H1 (cell line): ENCODE measurements around the gene GREB1.

Source experiments
- CTCF ChIP-seq, 3 experiments: IDR thresholded peaks; 1 replicate in 2 of 3; 2 replicates in 1 of 3; pipeline versions ENCODE4 v1.5.1 to v1.6.1; 2011; ENCODE audit warnings: low read length in 3 of 3, mild to moderate bottlenecking in 3 of 3, inconsistent platforms in 2 of 3, low read depth in 1 of 3, moderate library complexity in 1 of 3; ENCODE audit not compliant: insufficient read depth in 1 of 3; ENCODE audit errors: control extremely low read depth in 1 of 3
- E2F6 ChIP-seq: IDR thresholded peaks from 2 replicates; pipeline ENCODE4 v1.6.1; 2012; ENCODE audit warnings: inconsistent platforms
- EZH2 ChIP-seq: fragments of 200-600 bp; sonication (generic); IDR thresholded peaks from 2 replicates; pipeline ENCODE4 v1.7.1; 2012; ENCODE audit warnings: low read depth, mild to moderate bottlenecking, moderate library complexity, low read length, inconsistent platforms; ENCODE audit not compliant: severe bottlenecking
- JUN ChIP-seq: IDR thresholded peaks from 2 replicates; pipeline ENCODE4 v1.6.1; 2011; ENCODE audit warnings: low read depth, mild to moderate bottlenecking, improper control_type of control experiment, low read length
- NRF1 ChIP-seq: IDR thresholded peaks from 2 replicates; pipeline ENCODE4 v1.6.1; 2011; ENCODE audit warnings: mild to moderate bottlenecking, low read depth, low read length, improper control_type of control experiment
- POLR2A ChIP-seq, 2 experiments: IDR thresholded peaks; 1 replicate in 1 of 2; 2 replicates in 1 of 2; pipeline ENCODE4 v1.6.1; 2011; ENCODE audit warnings: low read depth in 2 of 2, low read length in 2 of 2, mild to moderate bottlenecking in 2 of 2; ENCODE audit errors: control extremely low read depth in 1 of 2
- POLR2AphosphoS5 ChIP-seq: IDR thresholded peaks from 2 replicates; pipeline ENCODE4 v1.6.1; 2011; ENCODE audit warnings: low read depth, low read length
- RAD21 ChIP-seq, 2 experiments: IDR thresholded peaks in 1 of 2; conservative IDR thresholded peaks in 1 of 2; 2 replicates each; pipeline ENCODE4 v1.6.1; 2011; ENCODE audit warnings: low read depth in 2 of 2, low read length in 2 of 2, improper control_type of control experiment in 1 of 2, inconsistent platforms in 1 of 2, mild to moderate bottlenecking in 1 of 2, moderate library complexity in 1 of 2
- SIN3A ChIP-seq, 2 experiments: IDR thresholded peaks in 1 of 2; conservative IDR thresholded peaks in 1 of 2; 2 replicates each; pipeline ENCODE4 v1.6.1; 2011 to 2012; ENCODE audit warnings: low read length in 2 of 2, improper control_type of control experiment in 1 of 2, low read depth in 1 of 2, mild to moderate bottlenecking in 1 of 2
- SP1 ChIP-seq: IDR thresholded peaks from 2 replicates; pipeline ENCODE4 v1.6.1; 2011; ENCODE audit warnings: low read depth, low read length
- USF2 ChIP-seq: IDR thresholded peaks from 2 replicates; pipeline ENCODE4 v1.6.1; 2011; ENCODE audit warnings: low read length, improper control_type of control experiment
- YY1 ChIP-seq: IDR thresholded peaks from 2 replicates; pipeline ENCODE4 v1.6.1; 2011; ENCODE audit warnings: low read depth, mild to moderate bottlenecking, low read length

GRCh38 chr2:11637546-11637945 lies 103.7 kb downstream of the GREB1 start:
- TF ChIP-seq NRF1 = no peak
- TF ChIP-seq CTCF (IDR thresholded peaks at IDR 0.05; ENCODE audit: control extremely low read depth in 1 of 3, insufficient read depth in 1 of 3, low read depth in 1 of 3, low read length in 3 of 3) = no peak
- no peak for TF ChIP-seq EZH2
- no peak for TF ChIP-seq RAD21 (IDR thresholded peaks at IDR 0.05 in 1 of 2, conservative IDR thresholded peaks at IDR 0.05 in 1 of 2; ENCODE audit: low read depth in 2 of 2, low read length in 2 of 2)
- TF ChIP-seq JUN = no peak
- TF ChIP-seq POLR2AphosphoS5 = no peak
- TF ChIP-seq SP1 = no peak
- TF ChIP-seq USF2 = no peak
- TF ChIP-seq E2F6 = no peak
- no peak for TF ChIP-seq SIN3A (conservative IDR thresholded peaks at IDR 0.05 in 1 of 2, IDR thresholded peaks at IDR 0.05 in 1 of 2; ENCODE audit: low read depth in 1 of 2, low read length in 2 of 2)
- TF ChIP-seq YY1 = no peak
- no peak for TF ChIP-seq POLR2A (IDR thresholded peaks at IDR 0.05; ENCODE audit: control extremely low read depth in 1 of 2, low read depth in 2 of 2, low read length in 2 of 2)
